Uterus (tissue), 2 donors: ENCODE data around the gene LDLRAD2.

Source experiments
- CTCF ChIP-seq, 4 experiments: fragments of 200-600 bp in 2 of 4; fragments of 450-650 bp in 2 of 4; sonication (generic) in 2 of 4; IDR thresholded peaks; one replicate each; pipeline ENCODE4 v1.5.1; 2016 to 2019; ENCODE audit warnings: antibody characterized with exemption in 4 of 4, mild to moderate bottlenecking in 2 of 4, moderate library complexity in 1 of 4
- POLR2A ChIP-seq, 2 donors: fragments of 450-650 bp; IDR thresholded peaks; one replicate each; pipeline ENCODE4 v1.6.1; 2016; ENCODE audit warnings: antibody characterized with exemption in 2 of 2, mild to moderate bottlenecking in 1 of 2, moderate library complexity in 1 of 2

- TF ChIP-seq CTCF (IDR thresholded peaks at IDR 0.05) (no peak), POLR2A (IDR thresholded peaks at IDR 0.05) (no peak)
Measured at GRCh38 chr1:21843208-21843607, 31.1 kb downstream of the LDLRAD2 start.
